H1 (cell line): ENCODE results near the gene MRPL11. TPM values are rescaled to one million over a fixed set of nuclear protein-coding genes. Genes with fewer than 3 reads are reported as not detected.
A peak's percentile ranks its signal among the peaks of the same experiment; 100 is the strongest.

ENCODE experiments used
- CTCF ChIA-PET: fragments of 300-600 bp; sonication (Branson Sonifier 250); formaldehyde crosslinking; loops from one replicate; lab custom pipeline; 2021; ENCODE audit not compliant: partially characterized antibody; lab: Charles Lee
- POLR2A ChIA-PET: fragments of 300-600 bp; sonication (Branson Sonifier 250); formaldehyde crosslinking; loops from one replicate; lab custom pipeline; 2021; ENCODE audit warnings: inconsistent platforms; ENCODE audit not compliant: partially characterized antibody; lab: Charles Lee
- DNase-seq, 2 experiments: peaks; one replicate each; pipeline versions ENCODE4 v3.0.0 to v3.0.0-alpha.2; 2010 to 2022; ENCODE audit warnings: low spot score in 2 of 2, low read depth in 1 of 2, mixed read lengths in 1 of 2
- FAIRE-seq: peaks from 2 replicates; lab custom pipeline; 2011; peaks lifted over from hg19 to GRCh38; lab: Jason Lieb, UNC
- H2AFZ ChIP-seq: 2 replicates; pipeline ENCODE4 v1.8.1; 2012; ENCODE audit warnings: low read length, inconsistent platforms
- H2AK5ac ChIP-seq: 2 replicates; pipeline ENCODE4 v1.6.1; 2013; ENCODE audit warnings: low read depth, low read length
- H2BK120ac ChIP-seq: replicated peaks from 2 replicates; pipeline ENCODE3; 2013; ENCODE audit warnings: low read depth, low read length, inconsistent platforms
- H2BK12ac ChIP-seq: 2 replicates; pipeline ENCODE4 v1.6.1; 2013; ENCODE audit warnings: low read depth, low read length
- H2BK15ac ChIP-seq: 2 replicates; pipeline ENCODE4 v1.6.1; 2013; ENCODE audit warnings: low read length
- H2BK20ac ChIP-seq: 2 replicates; pipeline ENCODE4 v1.6.1; 2013; ENCODE audit warnings: low read length
- H2BK5ac ChIP-seq: 2 replicates; pipeline ENCODE4 v1.6.1; 2013; ENCODE audit warnings: low read depth, low read length
- H3K14ac ChIP-seq: 2 replicates; pipeline ENCODE4 v1.6.1; 2013; ENCODE audit warnings: inconsistent platforms; ENCODE audit not compliant: insufficient read length
- H3K18ac ChIP-seq: 2 replicates; pipeline ENCODE4 v1.6.1; 2013; ENCODE audit warnings: low read length; ENCODE audit errors: extremely low read depth
- H3K23ac ChIP-seq: 2 replicates; pipeline ENCODE4 v1.6.1; 2013; ENCODE audit warnings: inconsistent platforms; ENCODE audit not compliant: insufficient read length
- H3K23me2 ChIP-seq: 2 replicates; pipeline ENCODE4 v1.6.1; 2013; ENCODE audit warnings: low read depth, low read length
- H3K27ac ChIP-seq: 2 replicates; pipeline ENCODE4 v1.6.1; 2011; ENCODE audit warnings: low read depth, low read length, inconsistent platforms
- H3K27me3 ChIP-seq, 4 experiments: replicated peaks in 1 of 4; 1 replicate in 1 of 4; 2 replicates in 3 of 4; pipeline versions ENCODE4 v1.6.1 to v1.8.1; 2011 to 2013; ENCODE audit warnings: low read length in 3 of 4, mild to moderate bottlenecking in 3 of 4, inconsistent platforms in 2 of 4, mixed read lengths in 2 of 4, moderate library complexity in 1 of 4; ENCODE audit not compliant: control insufficient read depth in 3 of 4, insufficient read depth in 3 of 4; ENCODE audit errors: extremely low read depth in 1 of 4
- H3K36me3 ChIP-seq, 4 experiments: 2 replicates each; pipeline versions ENCODE4 v1.6.1 to v1.8.1; 2011 to 2013; ENCODE audit warnings: mild to moderate bottlenecking in 4 of 4, low read length in 3 of 4, moderate library complexity in 2 of 4, control low read depth in 1 of 4, inconsistent platforms in 1 of 4; ENCODE audit not compliant: insufficient read depth in 4 of 4, control insufficient read depth in 2 of 4
- H3K4ac ChIP-seq: replicated peaks from 2 replicates; pipeline ENCODE3; 2013; ENCODE audit warnings: low read length, low read depth, mixed read lengths, inconsistent platforms; ENCODE audit not compliant: insufficient read length
- H3K4me1 ChIP-seq, 4 experiments: replicated peaks in 1 of 4; 1 replicate in 1 of 4; 2 replicates in 3 of 4; pipeline versions ENCODE4 v1.6.1 to v1.8.1; 2011 to 2013; ENCODE audit warnings: low read length in 3 of 4, inconsistent platforms in 2 of 4, mixed read lengths in 1 of 4; ENCODE audit not compliant: insufficient read depth in 4 of 4, control insufficient read depth in 3 of 4
- H3K4me2 ChIP-seq, 2 experiments: 2 replicates each; pipeline versions ENCODE4 v1.6.1 to v1.8.1; 2011 to 2013; ENCODE audit warnings: low read depth in 2 of 2, low read length in 2 of 2, control low read depth in 1 of 2, inconsistent platforms in 1 of 2, mild to moderate bottlenecking in 1 of 2; ENCODE audit not compliant: insufficient read depth in 1 of 2
- H3K4me3 ChIP-seq, 4 experiments: fragments of 200-600, 300-600 bp in 1 of 4; sonication (generic), shearing (Covaris generic), sonication (Bioruptor Twin) in 1 of 4; 2 replicates each; pipeline versions ENCODE4 v1.5.1 to v1.8.1; 2011 to 2016; ENCODE audit warnings: low read length in 4 of 4, low read depth in 3 of 4, control low read depth in 2 of 4, inconsistent platforms in 2 of 4, mild to moderate bottlenecking in 2 of 4, mixed read lengths in 1 of 4, moderate library complexity in 1 of 4; ENCODE audit not compliant: insufficient read depth in 2 of 4; ENCODE audit errors: extremely low read depth in 1 of 4
- H3K56ac ChIP-seq: replicated peaks from 2 replicates; pipeline ENCODE3; 2013; ENCODE audit warnings: low read depth, mild to moderate bottlenecking, mixed read lengths, low read length, inconsistent platforms; ENCODE audit not compliant: insufficient read length
- H3K79me1 ChIP-seq: 2 replicates; pipeline ENCODE4 v1.6.1; 2013; ENCODE audit warnings: low read depth, low read length, control low read depth
- H3K79me2 ChIP-seq, 2 experiments: 2 replicates each; pipeline versions ENCODE4 v1.6.1 to v1.8.1; 2012 to 2013; ENCODE audit warnings: low read length in 2 of 2, mild to moderate bottlenecking in 2 of 2, inconsistent platforms in 1 of 2; ENCODE audit not compliant: insufficient read depth in 2 of 2, control insufficient read depth in 1 of 2
- H3K9ac ChIP-seq, 4 experiments: replicated peaks in 1 of 4; 1 replicate in 1 of 4; 2 replicates in 3 of 4; pipeline versions ENCODE4 v1.6.1 to v1.8.1; 2011 to 2013; ENCODE audit warnings: low read depth in 3 of 4, low read length in 3 of 4, control low read depth in 2 of 4, mild to moderate bottlenecking in 2 of 4, moderate library complexity in 2 of 4, inconsistent platforms in 1 of 4; ENCODE audit errors: extremely low read depth in 1 of 4
- H3K9me3 ChIP-seq, 2 experiments: 2 replicates each; pipeline versions ENCODE4 v1.6.1 to v1.8.1; 2012 to 2013; ENCODE audit warnings: mild to moderate bottlenecking in 2 of 2, moderate library complexity in 2 of 2, control low read depth in 1 of 2, inconsistent platforms in 1 of 2, low read depth in 1 of 2, low read length in 1 of 2, mixed read lengths in 1 of 2; ENCODE audit not compliant: insufficient read depth in 2 of 2
- H4K20me1 ChIP-seq, 2 experiments: replicated peaks in 1 of 2; 2 replicates each; pipeline versions ENCODE3 to v1.8.1; 2011 to 2013; ENCODE audit warnings: inconsistent platforms in 2 of 2, low read length in 2 of 2, mild to moderate bottlenecking in 1 of 2; ENCODE audit not compliant: insufficient read depth in 2 of 2, control insufficient read depth in 1 of 2
- H4K5ac ChIP-seq: 2 replicates; pipeline ENCODE4 v1.6.1; 2013; ENCODE audit warnings: low read length, low read depth, mixed read lengths, inconsistent platforms; ENCODE audit not compliant: insufficient read length
- H4K8ac ChIP-seq: 2 replicates; pipeline ENCODE4 v1.8.0; 2013; ENCODE audit warnings: mild to moderate bottlenecking, moderate library complexity, low read length, inconsistent platforms; ENCODE audit not compliant: insufficient read depth; ENCODE audit errors: extremely low read depth
- H4K91ac ChIP-seq: replicated peaks from 2 replicates; pipeline ENCODE3; 2013; ENCODE audit warnings: low read length, mixed read lengths, inconsistent platforms; ENCODE audit not compliant: insufficient read length
- BACH1 ChIP-seq: IDR thresholded peaks from 2 replicates; pipeline ENCODE4 v1.6.1; 2012; ENCODE audit warnings: low read length, improper control_type of control experiment
- JUND ChIP-seq: IDR thresholded peaks from 2 replicates; pipeline ENCODE4 v1.6.1; 2011; ENCODE audit warnings: mild to moderate bottlenecking, improper control_type of control experiment, low read length
- MAFK ChIP-seq: IDR thresholded peaks from 2 replicates; pipeline ENCODE4 v1.6.1; 2012; ENCODE audit warnings: low read depth, mild to moderate bottlenecking, improper control_type of control experiment, low read length
- SP1 ChIP-seq: IDR thresholded peaks from 2 replicates; pipeline ENCODE4 v1.6.1; 2011; ENCODE audit warnings: low read depth, low read length
- WGBS, 2 experiments: shearing (Covaris generic) in 1 of 2; methylation state at CpG; one replicate each; pipeline versions ENCODE4 v1.1.6 to v1.1.7; 2013 to 2015; ENCODE audit warnings: low lambda C conversion rate in 2 of 2, mixed read lengths in 2 of 2, inconsistent platforms in 1 of 2, low coverage in 1 of 2, missing lambda C conversion rate in 1 of 2; ENCODE audit not compliant: insufficient replicate concordance in 2 of 2, insufficient coverage in 1 of 2, insufficient read length in 1 of 2; ENCODE audit errors: extremely low coverage in 1 of 2, missing lambda C conversion rate in 1 of 2; 5-methylcytosine and 5-hydroxymethylcytosine counted together
- polyA plus RNA-seq, 7 experiments: library from polyadenylated mRNA; depleted of rRNA in 3 of 7; stranded (reverse) in 5 of 7; unstranded in 2 of 7; fragments of >200 nt in 5 of 7; fragments of 200-250 nt in 2 of 7; gene quantifications; 1 replicate in 5 of 7; 2 replicates in 1 of 7; 4 replicates in 1 of 7; pipeline versions ENCODE4 v1.2.1 to v1.2.3, GENCODE V29; 2011 to 2013; ENCODE audit warnings: missing spikeins in 2 of 7, mixed read lengths in 2 of 7
- total RNA-seq: library from RNA; stranded (reverse); fragmentation: NEBNext Ultra II Directional; extraction: Animal tissue kit (Norgen Biotek cat#: 25700); gene quantifications from 2 replicates; pipeline ENCODE4 v1.2.1, GENCODE V29; 2021

MRPL11 gene
- total and polyA plus RNA-seq, 2 of the 8 experiments (the other 6 are each of a cell fraction or from before 2014, with no cell fraction given) = 105 to 141 TPM

GRCh38 chr11:66418168-66418985 lies 20.3 kb downstream of the MRPL11 start:
- H3K27ac ChIP-seq = no peak overlapping the region
- no peaks in the 10 kb centered on the region for H3K79me1 ChIP-seq
- peak overlapping the region; percentile 95; the same call in 1 of the 2 replicates for H2BK15ac ChIP-seq
- no peak overlapping the region for H4K91ac ChIP-seq
- WGBS, 2 experiments = 9% methylated on average over 16 of the region's 16 CpGs; no CpG with 5 or more reads in 1 of the 2 experiments
- H3K4me3 ChIP-seq = peak overlapping the region in 1 of 4 experiments; percentile 21; a peak in 2 of 8 replicates
- H4K8ac ChIP-seq = no peak overlapping the region
- no peak overlapping the region for H2AFZ ChIP-seq
- peaks cover 13 to 28% (median 26%) of the 10 kb centered on the region in 4 experiments for H3K27me3 ChIP-seq
- H3K79me2 ChIP-seq = no peaks in the 10 kb centered on the region
- POLR2A ChIA-PET = interaction anchor here (0.7 to 3.9 kb wide), 7 partner anchors 10 to 74 kb away, joined by 3 to 13 read pairs (median 4); partner anchors contain the start of genes BRMS1, DPP3, MRPL11 and SLC29A2
- peaks cover 13% of the 10 kb centered on the region for H3K23me2 ChIP-seq
- FAIRE-seq (peak; percentile 87), DNase-seq (peak; percentile 68 to 95)
- peaks cover 13 to 38% (median 22%) of the 10 kb centered on the region in 4 experiments for H3K4me1 ChIP-seq
- H3K36me3 ChIP-seq = no peaks in the 10 kb centered on the region
- H4K20me1 ChIP-seq = peaks cover 16 to 22% of the 10 kb centered on the region in 2 experiments
- no peak overlapping the region for H4K5ac ChIP-seq
- no peak overlapping the region for H3K4ac ChIP-seq
- no peak overlapping the region for H3K9ac ChIP-seq
- H2AK5ac ChIP-seq = 0 out of 2 replicates have a peak overlapping the region, but pooled peaks have one; percentile 29
- H2BK12ac ChIP-seq = peak overlapping the region; percentile 96; the same call in 1 of the 2 replicates
- no peak overlapping the region for H3K23ac ChIP-seq
- no peak overlapping the region for H3K18ac ChIP-seq
- peak overlapping the region; percentile 48 to 88; a peak in 3 of 4 replicates for H3K4me2 ChIP-seq
- no peaks in the 10 kb centered on the region for H3K9me3 ChIP-seq
- H2BK120ac ChIP-seq = no peak overlapping the region
- no peak overlapping the region for H3K14ac ChIP-seq
- CTCF ChIA-PET = interaction anchor here (0.6 to 13.2 kb wide), 27 partner anchors 8 to 416 kb away, joined by 3 to 259 read pairs (median 4); partner anchors contain the start of genes BRMS1, MRPL11, PELI3 and RBM4B
- H3K56ac ChIP-seq = no peak overlapping the region
- no peak overlapping the region for H2BK20ac ChIP-seq
- H2BK5ac ChIP-seq = peak overlapping the region; percentile 27; the same call in 1 of the 2 replicates
- TF ChIP-seq SP1 (0 out of 2 replicates have a peak, but pooled peaks have one; percentile 37), BACH1 (peak; percentile 96), MAFK (peak; percentile 79; the same call in 1 of the 2 replicates), JUND (peak; percentile 99)
